GM23338 (cell line): ENCODE measurements around the gene TNF.

Source experiments
- CTCF ChIP-seq, 2 experiments: fragments of 200-600 bp in 1 of 2; sonication (generic) in 1 of 2; conservative IDR thresholded peaks; 2 replicates each; pipeline versions ENCODE4 v1.5.1 to v1.6.1; 2016 to 2017; ENCODE audit warnings: antibody characterized with exemption in 2 of 2, low read depth in 2 of 2, mild to moderate bottlenecking in 2 of 2, moderate library complexity in 1 of 2
- EZH2phosphoT487 ChIP-seq: fragments of 200-600 bp; sonication (generic); IDR thresholded peaks from one replicate; pipeline ENCODE4 v1.8.1; 2018; ENCODE audit warnings: antibody characterized with exemption; ENCODE audit not compliant: unreplicated experiment

GRCh38 chr6:31546958-31547726 is 28.2 kb upstream of the TNF start, which contains the start of gene NFKBIL1:
- TF ChIP-seq EZH2phosphoT487 (no peak), CTCF (conservative IDR thresholded peaks at IDR 0.05; ENCODE audit: low read depth in 2 of 2) (no peak)
